Measurements from ENCODE around the gene CLC. TPM values are rescaled to one million over a fixed set of nuclear protein-coding genes. Genes with fewer than 3 reads are reported as not detected.

CLC gene
- total and polyA plus RNA-seq, 2 of the 13 experiments (the other 11 are each of a cell fraction or from before 2014, with no cell fraction given), result not detected

GRCh38 chr19:39745643-39746042, 7.8 kb upstream of the CLC start (continued):
- TF ChIP-seq ZBTB46 (CRISPR knock-in tag; IDR thresholded peaks at IDR 0.05; ENCODE audit: borderline replicate concordance) (no peak), FOXK2 (IDR thresholded peaks at IDR 0.05) (no peak), ATF6 (CRISPR knock-in tag; conservative IDR thresholded peaks at IDR 0.05) (no peak), MLLT10 (CRISPR knock-in tag; IDR thresholded peaks at IDR 0.05) (no peak), ATAD3A (CRISPR knock-in tag; IDR thresholded peaks at IDR 0.05) (no peak)

- in situ Hi-C loops (cut with HindIII; ENCODE audit: extremely low pct_ligation_motif_present, low pct_unique_long_range_greater_than_20kb), result no loop called here
- Histone ChIP-seq H4K20me1 (ENCODE audit: insufficient read depth, low read length) (no peaks in the 10 kb centered on the region), H3K27ac (ENCODE audit: extremely low read length, insufficient read depth, low read length) (no peak overlapping the region), H3K9me3 (ENCODE audit: low read length) (no peaks in the 10 kb centered on the region), H3K79me2 (ENCODE audit: insufficient read depth, low read length) (no peaks in the 10 kb centered on the region), H3K4me3 (replicated peaks in 1 of 3; ENCODE audit: insufficient read depth in 1 of 3, low read depth in 2 of 3, low read length in 3 of 3) (no peak overlapping the region), H3K9ac (ENCODE audit: insufficient read depth, low read depth, low read length) (no peak overlapping the region), H3K36me3 (replicated peaks in 1 of 2; ENCODE audit: control insufficient read depth in 1 of 2, insufficient read depth in 2 of 2, low read length in 2 of 2) (no peaks in the 10 kb centered on the region), H3K4me1 (ENCODE audit: insufficient read depth, low read length) (no peaks in the 10 kb centered on the region), H3K4me2 (ENCODE audit: low read depth, low read length) (no peak overlapping the region), H2AFZ (ENCODE audit: low read length) (no peak overlapping the region), H3K27me3 (ENCODE audit: control insufficient read depth in 1 of 2, insufficient read depth in 2 of 2, low read length in 2 of 2) (0 out of 5 replicates have a peak, but pooled peaks cover 3 to 13% of the 10 kb centered on the region in 2 experiments)
- FAIRE-seq, result no peak
- TF ChIP-seq SAP130 (CRISPR knock-in tag; IDR thresholded peaks at IDR 0.05; ENCODE audit: low read depth) (no peak), SP4 (CRISPR knock-in tag; IDR thresholded peaks at IDR 0.05) (no peak), RNF2 (conservative IDR thresholded peaks at IDR 0.05; ENCODE audit: low read depth) (no peak), ZNF777 (CRISPR knock-in tag; IDR thresholded peaks at IDR 0.05) (no peak), CCDC6 (CRISPR knock-in tag; IDR thresholded peaks at IDR 0.05) (no peak), JARID2 (CRISPR knock-in tag; IDR thresholded peaks at IDR 0.05; ENCODE audit: insufficient replicate concordance) (no peak), FOXO1 (CRISPR knock-in tag; IDR thresholded peaks at IDR 0.05) (no peak), MED1 (CRISPR knock-in tag; IDR thresholded peaks at IDR 0.05) (no peak), CREBL2 (CRISPR knock-in tag; IDR thresholded peaks at IDR 0.05; ENCODE audit: borderline replicate concordance) (no peak), ZNF530 (CRISPR knock-in tag; IDR thresholded peaks at IDR 0.05; ENCODE audit: low read depth) (no peak), DR1 (CRISPR knock-in tag; IDR thresholded peaks at IDR 0.05) (no peak), PAX8 (CRISPR knock-in tag; IDR thresholded peaks at IDR 0.05; ENCODE audit: borderline replicate concordance) (no peak), PRPF4 (IDR thresholded peaks at IDR 0.05; ENCODE audit: low read depth, low read length, poor library complexity, severe bottlenecking) (no peak), RFX3 (CRISPR knock-in tag; IDR thresholded peaks at IDR 0.05) (no peak), ZNF550 (CRISPR knock-in tag; IDR thresholded peaks at IDR 0.05; ENCODE audit: borderline replicate concordance) (no peak), HDAC1 (CRISPR knock-in tag; IDR thresholded peaks at IDR 0.05) (no peak), KMT2B (CRISPR knock-in tag; IDR thresholded peaks at IDR 0.05) (no peak), SALL1 (CRISPR knock-in tag; IDR thresholded peaks at IDR 0.05) (no peak), RAD51 (IDR thresholded peaks at IDR 0.05; ENCODE audit: borderline replicate concordance) (no peak), HIVEP1 (CRISPR knock-in tag; IDR thresholded peaks at IDR 0.05) (no peak)
- no peak for DNase-seq (ENCODE audit: low spot score)
- no peak for ATAC-seq
- intact Hi-C loops (cut with micrococcal nuclease; ENCODE audit: unreplicated experiment), result no loop called here
- BruUV-seq (replicated peaks), result no TSS peak
- 0% methylated on average over 1 of the region's 1 CpG for WGBS (ENCODE audit: low lambda C conversion rate)
- CTCF ChIA-PET (ENCODE audit: low intra/inter-chr PET ratio, low total read pairs), result no interaction called here
- POLR2A ChIA-PET, result no interaction called here
Measured at GRCh38 chr19:39740395-39740794, 2.6 kb upstream of the CLC start.
